Esophagus squamous epithelium (tissue), 4 donors: ENCODE measurements around the gene CD48.

Source experiments
- POLR2A ChIP-seq, 4 donors: fragments of 450-650 bp; IDR thresholded peaks; one replicate each; pipeline ENCODE4 v1.6.1; 2017; ENCODE audit warnings: antibody characterized with exemption in 4 of 4, mild to moderate bottlenecking in 4 of 4, moderate library complexity in 3 of 4
- TF ChIP-seq, protein P1 (sequence below), 6 experiments: fragments of 450-650 bp in 4 of 6; fragments of 200-600 bp in 2 of 6; sonication (generic) in 2 of 6; IDR thresholded peaks; one replicate each; pipeline ENCODE4 v1.5.1; 2016 to 2019; ENCODE audit warnings: antibody characterized with exemption in 6 of 6, mild to moderate bottlenecking in 4 of 6, moderate library complexity in 4 of 6

DNA sequence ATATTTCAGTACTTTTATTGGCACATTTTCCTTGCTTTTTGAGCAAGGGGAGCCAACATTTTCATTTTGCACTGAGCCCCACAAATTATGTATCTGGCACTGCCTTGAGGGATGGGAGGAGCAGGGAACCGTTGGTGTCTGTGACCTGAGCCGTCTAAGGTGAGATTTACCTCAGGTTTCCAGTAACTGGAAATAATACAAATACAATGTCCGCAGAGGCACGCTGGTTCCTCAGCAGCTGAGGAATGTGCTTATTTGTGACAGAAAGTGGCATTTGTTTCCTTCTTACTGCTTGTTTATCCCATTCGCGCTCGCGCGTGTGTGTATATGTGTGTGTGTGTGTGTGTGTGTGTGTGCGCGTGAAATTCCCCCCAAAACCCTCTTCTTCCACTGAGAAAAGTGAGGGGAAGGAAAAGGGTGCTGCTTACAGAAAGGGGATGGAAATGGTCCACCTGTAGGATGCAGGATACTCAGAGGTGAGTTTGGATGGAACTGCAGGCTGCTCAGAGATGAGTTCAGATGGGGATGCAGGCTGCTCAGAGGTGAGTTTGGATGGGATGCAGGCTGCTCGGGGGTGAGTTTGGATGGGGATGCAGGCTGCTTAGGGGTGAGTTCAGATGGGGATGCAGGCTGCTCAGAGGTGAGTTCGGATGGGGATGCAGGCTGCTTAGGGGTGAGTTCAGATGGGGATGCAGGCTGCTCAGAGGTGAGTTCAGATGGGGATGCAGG is 34.6 kb downstream of the CD48 start:
- TF ChIP-seq, protein P1, sequence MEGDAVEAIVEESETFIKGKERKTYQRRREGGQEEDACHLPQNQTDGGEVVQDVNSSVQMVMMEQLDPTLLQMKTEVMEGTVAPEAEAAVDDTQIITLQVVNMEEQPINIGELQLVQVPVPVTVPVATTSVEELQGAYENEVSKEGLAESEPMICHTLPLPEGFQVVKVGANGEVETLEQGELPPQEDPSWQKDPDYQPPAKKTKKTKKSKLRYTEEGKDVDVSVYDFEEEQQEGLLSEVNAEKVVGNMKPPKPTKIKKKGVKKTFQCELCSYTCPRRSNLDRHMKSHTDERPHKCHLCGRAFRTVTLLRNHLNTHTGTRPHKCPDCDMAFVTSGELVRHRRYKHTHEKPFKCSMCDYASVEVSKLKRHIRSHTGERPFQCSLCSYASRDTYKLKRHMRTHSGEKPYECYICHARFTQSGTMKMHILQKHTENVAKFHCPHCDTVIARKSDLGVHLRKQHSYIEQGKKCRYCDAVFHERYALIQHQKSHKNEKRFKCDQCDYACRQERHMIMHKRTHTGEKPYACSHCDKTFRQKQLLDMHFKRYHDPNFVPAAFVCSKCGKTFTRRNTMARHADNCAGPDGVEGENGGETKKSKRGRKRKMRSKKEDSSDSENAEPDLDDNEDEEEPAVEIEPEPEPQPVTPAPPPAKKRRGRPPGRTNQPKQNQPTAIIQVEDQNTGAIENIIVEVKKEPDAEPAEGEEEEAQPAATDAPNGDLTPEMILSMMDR (IDR thresholded peaks at IDR 0.05) = no peak
- no peak for TF ChIP-seq POLR2A (IDR thresholded peaks at IDR 0.05)
